Muscle layer of colon (tissue), 2 donors: Measurements from ENCODE around the gene ZNF280A.

ENCODE experiments used
- H3K27ac ChIP-seq: one replicate; pipeline ENCODE4 v1.7.0; 2013; ENCODE audit warnings: low read depth, mild to moderate bottlenecking, low read length, moderate library complexity
- H3K27me3 ChIP-seq, 2 donors: one replicate each; pipeline ENCODE4 v1.7.0; 2013; ENCODE audit warnings: low read length in 2 of 2, mild to moderate bottlenecking in 2 of 2; ENCODE audit not compliant: insufficient read depth in 2 of 2, control insufficient read depth in 1 of 2
- H3K36me3 ChIP-seq: one replicate; pipeline ENCODE4 v1.7.0; 2013; ENCODE audit warnings: mild to moderate bottlenecking, low read length; ENCODE audit not compliant: insufficient read depth
- H3K4me1 ChIP-seq: one replicate; pipeline ENCODE4 v1.7.0; 2013; ENCODE audit warnings: mild to moderate bottlenecking, low read length; ENCODE audit not compliant: insufficient read depth
- H3K4me3 ChIP-seq, 2 donors: one replicate each; pipeline ENCODE4 v1.7.0; 2013; ENCODE audit warnings: low read length in 2 of 2, low read depth in 1 of 2, mild to moderate bottlenecking in 1 of 2, moderate library complexity in 1 of 2
- H3K9ac ChIP-seq: one replicate; pipeline ENCODE4 v1.7.0; 2013; ENCODE audit warnings: low read length
- H3K9me3 ChIP-seq: one replicate; pipeline ENCODE4 v1.7.0; 2013; ENCODE audit warnings: mild to moderate bottlenecking, low read length
- donor health status: abdominal sarcoma.
- donor health status: Adenocarcinoma of cecum.

The ZNF280A gene

DNA sequence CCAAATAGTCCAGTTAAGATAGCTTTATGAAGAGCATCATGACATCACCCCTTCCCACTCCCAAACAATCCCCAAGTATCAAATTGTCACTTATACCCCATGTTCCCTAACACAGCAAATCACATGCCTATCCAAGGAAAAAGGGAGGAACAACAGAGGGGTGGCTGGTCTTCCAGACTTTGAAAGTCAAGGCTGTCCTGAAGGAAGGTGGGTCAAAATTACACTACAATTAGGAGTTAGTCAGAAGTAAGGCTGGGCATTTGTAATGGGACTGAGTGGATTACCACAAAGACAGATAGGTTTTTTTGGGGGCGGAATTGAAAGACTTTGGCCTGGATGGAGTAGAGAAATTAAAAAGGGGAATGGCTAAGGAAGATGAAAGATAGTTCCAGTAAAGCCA is 33.1 kb upstream of the ZNF280A start:
- Histone ChIP-seq H3K27me3 (no peaks in the 10 kb centered on the region), H3K4me3 (no peak overlapping the region), H3K36me3 (no peaks in the 10 kb centered on the region), H3K9me3 (no peaks in the 10 kb centered on the region), H3K9ac (no peak overlapping the region), H3K4me1 (peaks cover 4% of the 10 kb centered on the region), H3K27ac (no peak overlapping the region)

DNA sequence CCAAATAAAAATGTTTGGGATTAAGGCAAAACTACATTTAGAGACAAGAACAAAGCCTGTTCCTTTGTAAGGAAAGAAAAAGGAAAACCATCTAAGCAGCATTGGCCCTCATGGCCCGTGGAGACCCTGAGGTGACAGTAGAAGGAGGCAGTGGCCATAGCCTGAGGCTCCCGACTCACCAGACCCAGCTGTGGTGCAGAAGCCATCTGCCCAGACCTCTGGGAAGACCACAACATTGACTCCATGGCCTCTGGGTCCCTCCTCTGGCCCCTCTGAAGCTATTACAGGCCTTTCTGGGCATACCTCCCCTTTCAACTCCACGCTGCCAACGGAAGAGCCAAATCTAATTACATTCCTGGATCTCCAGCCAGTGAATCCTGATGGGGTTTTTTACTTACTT is 32.6 kb upstream of the ZNF280A start:
- Histone ChIP-seq H3K4me1 (peaks cover 4% of the 10 kb centered on the region), H3K27me3 (no peaks in the 10 kb centered on the region), H3K9ac (no peak overlapping the region), H3K4me3 (no peak overlapping the region), H3K36me3 (no peaks in the 10 kb centered on the region), H3K27ac (no peak overlapping the region), H3K9me3 (no peaks in the 10 kb centered on the region)

DNA sequence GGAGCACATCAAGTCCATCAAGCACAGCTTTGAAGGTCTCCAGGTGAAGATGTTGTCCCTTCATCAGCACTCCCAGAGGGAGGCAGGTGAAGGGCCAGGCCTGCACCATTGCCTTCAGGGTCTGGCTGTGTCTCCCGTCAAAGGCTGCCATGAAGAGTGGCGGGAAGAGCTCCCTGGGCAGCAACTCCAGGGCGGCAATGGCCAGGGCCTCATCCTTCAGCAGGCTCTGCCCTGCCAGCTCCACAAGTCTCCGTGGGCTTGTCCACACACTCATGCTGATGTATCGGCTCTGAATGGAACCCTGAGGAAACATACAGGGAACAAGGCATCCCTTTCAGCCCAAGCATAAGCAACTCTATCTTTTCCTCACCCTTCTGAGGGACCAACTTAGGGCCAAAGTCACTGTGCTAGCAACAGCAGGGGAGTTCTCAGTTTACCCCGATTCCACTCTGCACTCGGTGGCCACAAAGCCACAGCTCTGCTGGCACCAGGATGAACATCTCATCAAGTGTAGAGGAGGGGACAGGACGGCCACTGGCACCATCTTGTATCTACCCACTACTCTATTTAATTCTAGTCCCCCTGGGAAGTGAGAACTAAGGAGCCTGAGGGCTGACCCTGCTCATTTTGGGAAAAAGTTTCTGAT is 30.8 kb upstream of the ZNF280A start:
- Histone ChIP-seq H3K9ac (no peak overlapping the region), H3K36me3 (no peaks in the 10 kb centered on the region), H3K27ac (no peak overlapping the region), H3K9me3 (no peaks in the 10 kb centered on the region), H3K4me3 (no peak overlapping the region), H3K27me3 (no peaks in the 10 kb centered on the region), H3K4me1 (peaks cover 4% of the 10 kb centered on the region)

DNA sequence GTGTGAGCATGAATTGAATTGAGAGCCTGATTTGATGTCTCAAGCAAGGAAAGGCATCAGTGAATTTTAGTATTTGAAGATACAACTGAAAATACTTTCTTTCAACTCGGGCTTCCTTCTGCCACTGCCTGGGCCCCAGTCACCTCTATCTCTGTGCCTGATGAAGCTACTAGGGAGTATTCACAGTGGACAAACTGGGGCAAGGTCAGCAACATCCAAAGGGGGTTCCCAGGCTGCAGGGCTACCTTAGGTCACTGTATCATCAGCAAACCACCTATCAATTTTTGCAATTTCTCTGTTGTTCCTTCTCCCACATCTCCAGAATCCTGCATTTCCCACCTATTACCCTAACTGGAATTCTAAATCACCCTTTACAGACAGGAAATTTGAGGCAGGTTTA is 28.8 kb upstream of the ZNF280A start:
- H3K27ac ChIP-seq = no peak overlapping the region
- no peaks in the 10 kb centered on the region for H3K27me3 ChIP-seq
- H3K9me3 ChIP-seq = no peaks in the 10 kb centered on the region
- H3K36me3 ChIP-seq = no peaks in the 10 kb centered on the region
- H3K4me3 ChIP-seq = no peak overlapping the region
- no peaks in the 10 kb centered on the region for H3K4me1 ChIP-seq
- no peak overlapping the region for H3K9ac ChIP-seq

DNA sequence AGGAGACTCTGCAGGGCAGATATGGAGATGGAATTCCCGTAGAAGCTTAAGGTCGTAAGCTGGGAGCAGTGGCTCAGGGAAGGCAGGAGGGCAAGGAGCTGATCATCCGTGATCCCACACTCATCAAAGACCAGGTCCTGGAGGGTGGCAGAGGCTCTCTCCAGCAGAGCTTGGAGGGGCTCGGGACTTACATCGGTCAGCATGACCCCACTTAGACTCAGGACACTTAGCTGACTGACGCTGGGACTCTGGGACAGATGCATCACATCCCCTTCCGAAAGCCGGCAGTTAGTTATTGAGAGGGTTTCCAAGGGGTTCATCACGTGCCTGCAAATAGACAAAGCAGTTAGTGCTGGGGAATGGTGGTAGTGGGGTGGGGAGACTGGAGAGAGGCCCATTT is 28.2 kb upstream of the ZNF280A start:
- no peaks in the 10 kb centered on the region for H3K36me3 ChIP-seq
- H3K9ac ChIP-seq = no peak overlapping the region
- no peaks in the 10 kb centered on the region for H3K9me3 ChIP-seq
- H3K27me3 ChIP-seq = no peaks in the 10 kb centered on the region
- no peaks in the 10 kb centered on the region for H3K4me1 ChIP-seq
- no peak overlapping the region for H3K4me3 ChIP-seq
- no peak overlapping the region for H3K27ac ChIP-seq

DNA sequence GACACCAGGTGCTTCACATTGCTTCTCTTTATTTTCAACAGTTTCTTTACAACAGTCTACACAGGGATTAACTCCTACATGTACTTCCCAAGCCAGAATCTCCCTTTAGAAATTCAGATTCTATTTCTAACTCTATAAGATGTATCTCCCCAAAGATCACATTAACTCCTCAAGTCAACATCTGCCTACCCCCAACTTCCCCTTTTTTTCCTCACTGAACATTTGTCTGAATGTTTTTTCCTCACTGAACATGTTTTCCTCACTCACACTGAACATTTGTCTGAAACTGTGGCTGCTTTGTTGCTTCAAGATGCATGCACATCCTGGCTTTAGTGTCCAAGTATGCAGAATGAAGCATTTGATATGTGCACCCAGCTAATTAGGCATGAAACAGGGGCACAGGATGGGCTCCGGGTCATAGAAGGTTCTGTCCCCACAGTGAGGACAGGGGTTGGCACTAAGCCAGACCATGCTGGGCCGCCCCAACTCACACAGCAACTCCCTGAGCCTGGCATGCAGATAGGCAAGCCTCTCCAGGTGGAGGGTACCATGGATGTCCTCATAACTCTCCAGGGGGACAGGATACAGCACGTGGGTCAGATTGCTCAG is 27.7 kb upstream of the ZNF280A start:
- no peak overlapping the region for H3K27ac ChIP-seq
- no peaks in the 10 kb centered on the region for H3K36me3 ChIP-seq
- H3K9ac ChIP-seq = no peak overlapping the region
- no peaks in the 10 kb centered on the region for H3K4me1 ChIP-seq
- no peaks in the 10 kb centered on the region for H3K27me3 ChIP-seq
- no peak overlapping the region for H3K4me3 ChIP-seq
- H3K9me3 ChIP-seq = no peaks in the 10 kb centered on the region

DNA sequence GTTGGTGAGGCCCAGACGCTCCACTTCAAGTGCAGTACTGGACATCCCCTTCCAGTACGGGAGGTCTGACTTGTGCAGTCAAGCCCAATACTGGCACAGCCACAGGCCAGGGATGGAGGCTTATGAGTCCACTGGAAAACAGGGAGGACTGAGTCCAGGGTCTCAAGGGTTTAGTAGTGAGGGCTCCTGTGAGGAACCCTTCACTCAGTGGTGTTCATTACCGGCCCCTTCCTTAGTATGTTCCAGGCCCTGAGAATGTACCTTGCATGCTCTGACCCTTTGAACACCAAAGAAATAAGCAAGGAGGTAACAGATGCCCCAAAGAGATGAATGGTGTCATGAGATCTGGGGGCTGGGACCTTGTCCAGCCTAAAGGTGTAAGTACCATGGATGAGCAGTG is 27.2 kb upstream of the ZNF280A start:
- no peaks in the 10 kb centered on the region for H3K4me1 ChIP-seq
- no peak overlapping the region for H3K9ac ChIP-seq
- no peaks in the 10 kb centered on the region for H3K9me3 ChIP-seq
- no peaks in the 10 kb centered on the region for H3K27me3 ChIP-seq
- H3K36me3 ChIP-seq = no peaks in the 10 kb centered on the region
- no peak overlapping the region for H3K4me3 ChIP-seq
- no peak overlapping the region for H3K27ac ChIP-seq

DNA sequence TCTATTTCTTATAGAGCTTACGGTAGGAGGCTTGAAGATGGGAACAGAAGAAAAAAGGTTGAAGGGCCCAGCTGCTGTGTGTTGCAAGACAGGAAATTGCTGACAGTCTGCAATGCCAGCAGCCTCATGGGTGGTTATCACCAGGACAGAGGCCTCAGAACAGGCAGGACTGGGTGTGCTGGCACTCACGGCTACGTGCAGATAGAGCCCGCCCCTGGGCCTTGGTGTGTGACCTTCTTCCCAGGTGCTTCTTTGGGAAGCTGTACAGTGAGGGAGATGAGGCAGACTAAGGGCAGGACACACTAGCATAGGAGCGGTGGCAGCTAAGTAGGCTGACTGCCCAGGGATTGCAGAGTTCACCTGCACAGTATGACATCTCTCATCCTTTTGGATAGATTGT is 26.4 kb upstream of the ZNF280A start:
- Histone ChIP-seq H3K36me3 (no peaks in the 10 kb centered on the region), H3K27ac (no peak overlapping the region), H3K4me3 (no peak overlapping the region), H3K27me3 (no peaks in the 10 kb centered on the region), H3K9ac (no peak overlapping the region), H3K9me3 (no peaks in the 10 kb centered on the region), H3K4me1 (no peaks in the 10 kb centered on the region)

DNA sequence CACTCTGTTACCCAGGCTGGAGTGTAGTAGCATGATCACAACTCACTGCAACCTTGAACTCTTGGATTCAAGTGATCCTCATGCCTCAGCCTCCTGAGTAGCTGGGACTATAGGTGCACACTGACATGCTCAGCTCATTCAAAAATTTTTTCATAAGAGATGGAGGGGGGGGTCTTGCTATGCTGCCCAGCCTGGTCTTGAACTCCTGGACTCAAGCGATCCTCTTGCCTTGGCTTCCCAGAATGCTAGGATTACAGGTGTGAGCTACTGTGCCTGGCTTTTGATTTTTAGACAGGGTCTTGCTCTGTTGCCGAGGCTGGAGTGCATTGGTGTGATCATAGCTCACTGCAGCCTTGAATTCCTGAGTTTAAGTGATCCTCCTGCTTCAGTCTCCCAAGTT is 25.0 kb upstream of the ZNF280A start:
- H3K27me3 ChIP-seq = no peaks in the 10 kb centered on the region
- no peak overlapping the region for H3K27ac ChIP-seq
- no peaks in the 10 kb centered on the region for H3K36me3 ChIP-seq
- H3K4me3 ChIP-seq = no peak overlapping the region
- no peaks in the 10 kb centered on the region for H3K4me1 ChIP-seq
- H3K9me3 ChIP-seq = no peaks in the 10 kb centered on the region
- no peak overlapping the region for H3K9ac ChIP-seq

DNA sequence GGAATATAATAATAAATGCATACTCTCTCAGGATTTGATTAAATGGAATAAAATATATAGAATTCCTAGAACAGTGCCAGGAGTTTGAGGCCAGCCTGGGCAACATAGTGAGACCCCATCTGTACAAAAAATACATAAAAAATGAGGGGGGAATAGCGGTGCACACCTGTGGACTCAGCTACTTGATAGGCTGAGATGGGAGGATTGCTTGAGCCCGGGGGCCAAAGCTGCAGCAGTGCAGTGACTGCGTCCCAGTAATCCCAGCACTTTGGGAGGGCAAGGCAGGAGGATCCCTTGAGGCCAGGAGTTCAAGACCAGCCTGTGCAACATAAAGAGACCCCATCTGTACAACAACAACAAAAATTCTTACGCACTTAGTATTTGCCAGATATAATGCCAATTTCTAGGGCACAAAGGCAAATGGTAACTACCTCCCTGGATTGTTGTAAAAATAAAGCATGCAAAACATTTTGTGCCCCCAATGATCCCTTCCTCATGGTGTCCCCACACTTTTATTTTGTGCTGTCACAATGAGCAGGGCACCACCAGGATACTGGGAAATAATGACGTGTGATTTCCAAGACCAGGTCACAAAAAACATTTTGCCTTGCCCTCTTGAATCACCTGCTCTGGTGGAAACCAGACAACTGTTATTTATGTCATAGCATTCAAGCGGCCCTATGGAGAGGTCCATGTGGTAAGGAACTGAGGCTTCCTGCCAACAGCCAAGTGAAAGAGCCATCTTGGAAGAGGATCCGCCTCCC is 18.3 kb upstream of the ZNF280A start:
- Histone ChIP-seq H3K4me1 (no peaks in the 10 kb centered on the region), H3K27me3 (no peaks in the 10 kb centered on the region), H3K27ac (no peak overlapping the region), H3K9me3 (no peaks in the 10 kb centered on the region), H3K36me3 (no peaks in the 10 kb centered on the region), H3K4me3 (no peak overlapping the region), H3K9ac (no peak overlapping the region)

DNA sequence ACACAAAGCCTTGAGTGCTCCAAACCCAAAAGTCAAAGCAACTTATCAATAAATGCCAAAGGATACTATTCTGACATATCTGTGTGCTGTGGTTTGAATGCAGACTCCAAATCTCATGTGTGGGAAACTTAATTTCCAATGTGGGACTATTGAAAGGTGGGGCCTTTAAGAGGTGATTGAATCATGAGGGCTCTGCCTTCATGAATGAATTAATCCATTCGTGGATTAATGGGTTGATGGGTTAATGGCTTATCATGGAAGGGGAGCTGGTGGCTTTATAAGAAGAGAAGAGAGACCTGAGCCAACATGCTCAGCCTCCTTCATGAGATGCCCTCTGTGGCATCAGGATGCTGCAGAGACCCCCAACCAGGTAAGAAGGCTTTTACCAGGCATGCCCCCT is 16.8 kb upstream of the ZNF280A start:
- no peak overlapping the region for H3K4me3 ChIP-seq
- H3K36me3 ChIP-seq = no peaks in the 10 kb centered on the region
- no peaks in the 10 kb centered on the region for H3K9me3 ChIP-seq
- no peaks in the 10 kb centered on the region for H3K4me1 ChIP-seq
- H3K27ac ChIP-seq = no peak overlapping the region
- H3K27me3 ChIP-seq = no peaks in the 10 kb centered on the region
- H3K9ac ChIP-seq = no peak overlapping the region

DNA sequence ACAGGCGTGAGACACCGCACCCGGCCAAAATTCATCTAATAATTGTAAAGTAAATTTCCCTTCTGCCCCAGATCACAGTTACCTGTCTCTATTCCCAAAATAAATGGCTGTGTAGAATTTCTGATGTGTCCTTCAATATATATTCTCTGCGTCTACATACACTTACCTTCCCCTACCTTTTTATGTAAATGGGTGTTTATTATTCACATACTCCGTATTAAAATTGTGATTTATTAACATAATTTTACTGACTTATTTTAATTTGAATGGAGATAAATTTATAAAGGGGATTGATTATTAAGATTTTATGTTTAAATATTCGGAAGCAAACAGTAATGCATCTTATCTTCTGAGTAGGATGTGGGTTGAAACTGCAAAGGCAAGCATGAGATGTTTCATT is 16.4 kb upstream of the ZNF280A start:
- H3K27ac ChIP-seq = no peak overlapping the region
- no peaks in the 10 kb centered on the region for H3K27me3 ChIP-seq
- H3K9me3 ChIP-seq = no peaks in the 10 kb centered on the region
- H3K36me3 ChIP-seq = no peaks in the 10 kb centered on the region
- H3K4me3 ChIP-seq = no peak overlapping the region
- H3K4me1 ChIP-seq = no peaks in the 10 kb centered on the region
- H3K9ac ChIP-seq = no peak overlapping the region
